COLO829 (cell line): ENCODE results near the gene ADCY4.
A peak's percentile ranks its signal among the peaks of the same experiment; 100 is the strongest.
"Not testable (repeated sequence)": the region's sequence is repeated elsewhere in the genome, so short reads cannot be mapped to it uniquely, and the experiment has no call there.

Source experiments
- DNase-seq: peaks from one replicate; pipeline ENCODE4 v3.0.0; 2012; ENCODE audit warnings: low spot score

Gene ADCY4

DNA sequence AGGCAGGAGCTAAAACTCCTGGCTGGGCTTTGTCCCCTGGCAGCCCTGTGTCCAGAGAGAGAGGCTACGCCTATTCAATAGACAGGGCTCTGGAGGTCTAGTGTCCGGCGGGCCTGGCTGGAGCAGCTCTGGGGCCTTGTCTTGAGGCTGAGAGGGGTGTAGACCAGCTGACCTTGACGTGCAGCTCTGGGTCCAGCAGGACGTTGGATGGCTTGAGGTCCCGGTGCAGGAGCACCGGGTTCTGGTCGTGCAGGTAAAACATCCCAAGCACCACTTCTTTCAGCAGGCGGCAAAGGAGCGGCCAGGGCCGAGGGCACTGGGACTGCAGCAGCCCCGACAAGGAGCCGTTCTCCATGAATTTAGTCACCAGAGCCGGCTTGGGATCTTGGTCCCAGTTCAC lies 4.0 kb upstream of the ADCY4 start:
- no peak for DNase-seq

- no peak for DNase-seq
Observed at GRCh38 chr14:24337824-24338175, 2.9 kb upstream of the ADCY4 start.

DNA sequence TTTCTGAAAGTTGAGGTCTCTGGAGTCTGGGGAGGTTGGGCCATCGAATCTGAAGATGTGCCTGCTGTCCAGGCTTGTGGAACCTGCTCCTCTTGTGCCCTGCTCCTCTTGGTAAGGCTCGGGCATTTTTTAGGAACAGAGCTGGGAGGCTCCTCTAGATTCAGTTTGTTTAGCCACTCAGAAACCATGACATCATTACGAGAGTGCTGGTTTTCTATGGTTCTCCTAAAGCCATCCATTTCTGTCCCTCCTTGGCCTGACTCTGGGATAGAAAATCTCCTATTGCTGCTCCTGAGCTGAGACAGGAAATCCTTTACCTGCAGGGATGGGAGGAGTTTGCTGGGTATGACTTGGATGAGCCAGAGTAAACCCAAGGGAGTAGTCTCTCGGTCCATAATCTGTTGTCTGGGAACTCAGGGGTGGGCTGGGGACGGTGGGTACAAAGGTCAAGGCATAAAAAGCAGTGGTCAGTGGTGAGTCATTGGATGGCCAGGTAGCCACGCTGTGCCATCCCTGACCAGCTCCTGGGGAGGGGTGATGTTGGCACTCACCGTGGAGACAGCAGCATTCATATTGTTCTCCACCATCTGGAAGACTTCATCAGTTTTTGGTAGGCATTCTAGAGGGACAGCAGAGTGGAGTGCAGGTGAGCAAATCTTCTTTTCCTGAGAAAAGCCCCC lies 2.4 kb upstream of the ADCY4 start:
- DNase-seq: no peak

GRCh38 chr14:24335461-24336171 lies 745 bp upstream of the ADCY4 start:
- DNase-seq: no peak

GRCh38 chr14:24332268-24332993 lies 2.4 kb downstream of the ADCY4 start:
- peak; percentile 60 for DNase-seq

DNA sequence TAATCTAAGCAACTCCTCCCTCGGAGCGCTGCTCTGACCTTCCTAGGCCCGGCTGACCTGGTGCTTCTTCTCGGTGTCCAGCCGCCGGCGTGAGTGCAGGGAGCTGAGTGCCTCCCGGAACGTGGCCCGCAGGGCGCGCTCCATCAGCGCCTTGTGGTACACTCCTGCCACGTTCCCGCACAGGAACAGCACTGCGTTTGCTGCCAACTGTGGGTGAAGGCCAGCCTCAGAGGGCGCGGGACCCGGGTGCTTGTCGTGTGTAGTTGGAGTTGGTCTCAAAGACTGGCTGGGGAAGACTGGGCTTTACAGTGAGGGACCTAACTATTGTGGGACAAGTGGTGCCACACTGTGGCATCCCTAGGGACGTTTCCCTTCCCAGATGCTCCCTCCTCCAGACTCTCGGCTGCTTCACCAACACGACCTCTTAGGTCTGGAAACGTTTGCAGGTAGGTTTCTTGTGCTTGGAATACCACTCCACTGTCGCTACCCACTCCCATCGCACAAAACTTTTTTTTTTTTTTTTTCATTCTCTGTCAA lies 3.1 kb downstream of the ADCY4 start:
- DNase-seq: no peak

DNA sequence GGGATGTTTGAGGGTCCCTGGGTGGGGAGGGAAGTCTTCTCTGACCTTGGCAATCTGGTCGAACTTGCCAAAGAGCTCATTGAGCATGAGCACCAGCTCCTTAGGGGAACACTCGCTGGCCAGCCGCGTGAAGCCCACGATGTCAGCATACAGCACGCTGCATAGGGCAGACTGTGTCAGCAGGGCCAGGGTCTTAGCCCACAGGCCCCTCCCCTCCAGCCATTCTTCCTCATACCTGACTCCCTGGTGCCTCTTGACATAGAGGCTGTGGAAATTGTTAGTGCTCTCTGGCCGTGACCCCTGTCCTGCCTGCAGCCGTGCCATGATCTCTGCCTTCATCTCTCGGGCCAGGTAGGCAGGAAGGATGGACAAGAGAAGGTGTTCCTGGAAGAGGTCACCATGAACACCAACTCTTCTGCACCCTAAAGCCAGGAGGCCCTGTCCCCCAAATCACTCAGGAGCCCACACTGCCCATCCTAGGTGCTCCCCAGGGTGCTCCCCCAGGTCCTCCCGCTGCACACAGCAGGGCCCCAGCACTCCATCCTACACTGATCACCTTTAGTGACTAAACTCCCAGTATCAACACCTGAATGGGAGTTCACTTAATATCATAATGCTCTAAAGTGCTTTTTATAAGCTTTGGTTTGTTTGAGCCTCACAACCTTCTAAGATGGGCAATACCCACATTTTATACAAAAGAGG lies 3.7 kb downstream of the ADCY4 start:
- DNase-seq: no peak

- DNase-seq: no peak
Observed at GRCh38 chr14:24329736-24330135, 5.1 kb downstream of the ADCY4 start.

DNA sequence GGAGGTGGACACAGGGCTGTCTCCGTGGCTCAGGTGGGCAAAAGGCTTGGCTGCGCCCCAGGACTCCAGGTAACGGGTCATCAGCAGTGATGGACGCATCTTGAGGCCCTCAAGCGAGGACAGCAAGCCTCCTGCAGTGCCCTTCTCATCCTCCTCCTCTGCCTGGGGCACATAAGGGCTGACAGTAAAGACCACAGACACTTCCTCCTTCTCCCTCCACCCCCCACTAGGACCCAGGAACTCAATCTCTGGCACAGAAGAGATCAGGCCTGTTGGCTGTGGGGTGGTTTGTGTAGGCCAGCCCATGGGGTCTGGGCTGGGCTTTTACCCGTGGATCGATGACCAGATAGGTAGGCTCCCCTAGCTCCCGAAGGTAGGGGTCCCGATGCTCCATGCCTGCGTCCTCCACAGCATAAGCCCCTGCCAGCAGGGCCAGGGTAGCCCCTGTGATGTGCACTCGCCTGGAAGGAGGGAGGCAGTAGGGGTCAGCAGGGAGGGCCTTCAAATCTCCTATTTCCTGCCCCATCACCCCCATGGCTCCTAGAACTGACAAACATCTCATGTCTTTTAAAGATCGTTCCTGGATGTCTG lies 5.7 kb downstream of the ADCY4 start:
- DNase-seq: no peak

- DNase-seq: not testable (repeated sequence)
Observed at GRCh38 chr14:24327914-24328313, 7.0 kb downstream of the ADCY4 start.

DNA sequence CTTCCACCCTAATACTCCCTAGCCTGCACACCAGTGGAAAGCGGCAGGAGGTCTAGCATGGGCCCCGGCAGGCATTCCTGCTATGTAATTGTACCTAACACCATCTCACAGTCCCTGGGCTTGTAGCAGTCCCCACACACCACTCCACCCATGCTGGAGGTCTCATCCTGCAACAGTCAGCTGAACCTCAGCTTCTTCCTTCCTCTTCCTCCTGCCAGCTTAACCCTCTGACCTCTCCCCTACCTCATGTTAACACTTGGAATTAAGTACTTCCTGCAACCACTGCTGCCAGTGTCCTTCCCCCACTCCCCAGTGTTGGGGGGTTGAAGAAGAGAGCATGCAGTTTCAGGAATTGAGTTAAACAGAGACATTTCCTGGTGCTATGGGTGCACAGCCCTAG lies 7.6 kb downstream of the ADCY4 start:
- no peak for DNase-seq

DNA sequence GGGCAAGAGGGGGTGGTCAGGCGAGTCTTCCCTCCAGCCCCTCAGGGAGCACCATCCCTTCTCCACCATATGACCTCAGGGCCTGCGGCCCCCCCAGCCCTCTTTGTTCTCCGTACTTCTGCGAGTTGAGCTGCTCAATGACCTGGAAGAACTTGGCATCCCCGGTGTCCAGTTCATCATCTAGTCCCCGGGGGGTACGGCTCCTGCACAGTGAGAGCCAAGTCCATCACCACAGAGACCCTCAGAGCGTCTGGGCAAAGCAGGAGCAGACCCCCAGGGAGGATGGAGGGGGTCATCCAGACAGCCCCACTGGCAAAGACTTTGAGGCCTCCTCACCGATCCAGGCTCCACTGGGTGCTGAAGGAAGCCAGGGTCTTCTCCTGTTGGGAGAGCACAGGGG lies 8.9 kb downstream of the ADCY4 start:
- no peak for DNase-seq

- DNase-seq: no peak
Observed at GRCh38 chr14:24325041-24325530, 9.8 kb downstream of the ADCY4 start.

DNA sequence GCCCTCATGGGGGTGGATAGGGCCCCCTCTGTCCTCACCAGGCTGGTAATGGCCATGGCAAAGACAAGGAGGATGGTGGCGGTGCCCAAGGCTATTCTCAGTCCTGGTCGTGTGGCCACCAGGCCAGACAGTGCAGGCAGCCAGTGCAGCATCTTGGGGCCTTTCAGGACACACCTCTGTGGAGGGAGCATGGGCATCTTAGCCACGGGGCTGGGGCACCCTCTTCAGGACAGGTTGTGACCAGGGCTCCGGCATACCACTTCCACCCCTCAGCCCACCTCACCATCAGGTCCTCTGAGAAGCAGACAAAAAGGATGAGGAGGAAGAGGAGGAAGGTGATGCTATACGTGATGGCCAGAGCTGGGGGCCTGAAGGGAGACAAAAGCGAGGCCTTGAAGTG lies 10.8 kb downstream of the ADCY4 start:
- no peak for DNase-seq

DNA sequence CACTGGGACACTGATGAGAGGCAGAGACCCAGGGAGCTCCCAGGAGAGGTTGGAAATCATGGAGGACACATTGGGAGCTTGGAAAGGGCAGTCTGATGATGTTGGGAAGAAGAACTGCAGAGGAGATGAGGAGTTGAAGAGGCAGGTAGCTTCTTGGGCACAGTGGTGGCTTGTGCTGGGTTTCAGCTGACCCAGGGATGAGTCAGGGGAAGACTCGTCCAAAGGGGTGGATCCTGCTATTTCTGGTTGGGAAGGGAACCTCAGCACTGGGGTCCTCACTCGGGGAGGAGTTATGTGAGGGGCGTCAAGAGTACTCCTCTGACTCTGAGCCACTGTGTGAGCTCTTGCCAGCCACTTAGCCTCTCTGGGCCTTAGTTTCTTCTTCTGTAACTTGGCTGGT lies 11.5 kb downstream of the ADCY4 start:
- no peak for DNase-seq

DNA sequence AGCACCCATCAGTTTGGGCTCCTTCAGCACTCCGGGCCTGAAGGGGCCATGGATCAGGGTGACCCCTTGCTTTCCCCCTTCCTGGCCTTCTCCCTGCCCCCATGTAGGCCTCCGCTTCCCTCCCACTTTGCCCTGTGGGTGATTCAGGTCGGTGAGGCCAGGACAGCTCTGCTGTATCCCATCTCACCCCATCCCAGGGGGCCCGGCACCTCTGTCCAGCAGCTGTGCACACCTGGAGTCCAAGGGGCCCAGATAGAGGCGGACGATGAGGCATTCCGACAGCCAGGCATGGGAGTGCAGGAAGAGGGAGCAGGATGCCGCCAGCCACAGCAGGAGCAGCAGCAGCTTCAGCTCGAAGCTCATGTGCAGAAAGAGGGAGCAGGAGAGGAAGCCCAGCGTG lies 12.2 kb downstream of the ADCY4 start:
- DNase-seq: no peak

DNA sequence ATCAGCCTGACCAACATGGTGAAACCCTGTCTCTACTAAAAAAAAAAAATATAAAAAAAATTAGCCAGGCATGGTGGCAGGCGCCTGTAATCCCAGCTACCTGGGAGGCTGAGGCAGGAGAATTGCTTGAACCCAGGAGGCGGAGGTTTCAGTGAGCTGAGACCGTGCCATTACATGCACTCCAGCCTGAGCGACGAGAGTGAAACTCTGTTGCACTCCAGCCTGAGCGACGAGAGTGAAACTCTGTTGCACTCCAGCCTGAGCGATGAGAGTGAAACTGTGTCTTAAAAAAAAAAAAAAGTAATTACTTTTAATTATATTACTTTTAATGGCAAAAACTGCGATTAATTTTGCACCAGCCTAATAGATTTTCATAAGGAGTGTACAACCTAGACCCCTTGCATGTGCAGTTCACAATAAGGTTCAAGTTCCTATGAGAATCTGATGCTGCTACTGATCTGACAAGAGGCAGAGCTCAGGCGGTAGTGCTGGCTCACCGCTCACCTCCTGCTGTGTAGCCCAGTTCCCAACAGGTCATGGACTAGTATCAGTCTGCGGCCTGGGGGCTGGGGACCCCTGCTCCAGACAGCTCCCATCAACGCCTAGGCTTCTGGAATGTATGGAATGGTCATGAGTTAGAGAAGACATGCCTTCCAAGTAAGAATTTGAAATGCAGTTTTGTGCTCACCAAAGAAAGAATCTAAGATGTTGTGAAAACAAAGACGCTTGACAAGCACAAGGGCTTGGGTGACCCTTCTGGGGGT lies 13.5 kb downstream of the ADCY4 start:
- no peak for DNase-seq

DNA sequence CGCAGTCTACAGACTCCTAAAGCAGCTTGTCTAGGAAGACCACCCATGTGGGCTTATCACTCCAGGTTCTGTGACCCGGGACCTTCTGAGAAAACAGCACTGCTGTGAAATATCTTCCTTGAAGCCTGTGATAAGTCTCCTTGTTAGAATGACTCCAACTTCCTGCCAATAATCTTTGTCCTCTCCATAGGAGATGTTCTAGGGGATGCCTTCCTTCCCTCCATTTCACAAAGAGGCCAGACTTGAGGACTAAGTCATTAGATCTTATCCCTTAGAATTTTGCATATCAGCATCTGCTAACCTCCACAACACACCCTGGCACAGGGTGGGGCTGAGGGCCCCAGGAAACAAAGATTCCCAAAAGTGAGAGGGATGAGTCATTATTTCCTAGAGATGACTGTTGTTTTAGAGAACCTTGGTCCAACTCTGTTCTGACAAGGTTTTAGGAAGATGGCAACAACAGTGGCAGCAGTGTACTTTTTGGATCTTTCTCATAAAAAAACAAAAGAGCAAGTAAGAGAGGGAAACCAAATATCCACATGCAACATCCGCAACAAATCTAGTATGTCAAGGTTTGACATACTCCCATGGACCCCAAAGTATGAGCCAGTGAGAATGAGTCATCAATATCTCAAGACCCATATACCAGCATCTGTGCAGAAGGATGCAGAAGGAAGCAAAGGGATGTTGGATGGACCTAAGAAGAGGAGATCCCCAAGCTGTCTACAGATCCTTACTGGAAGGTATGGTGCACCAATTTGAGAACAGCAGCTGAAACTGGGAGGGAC lies 17.5 kb downstream of the ADCY4 start:
- DNase-seq: peak; percentile 48

GRCh38 chr14:24316597-24316950 lies 18.3 kb downstream of the ADCY4 start:
- no peak for DNase-seq

GRCh38 chr14:24315807-24316596 lies 18.9 kb downstream of the ADCY4 start:
- DNase-seq: no peak
